BLaER1 treated with 17β-estradiol and CSF1 and Interleukin-3, amounts not matched to agents 10 nM and 100 nM (cell line): ENCODE measurements around the gene HSPA1A.
"Not testable (repeated sequence)": the region's sequence is repeated elsewhere in the genome, so short reads cannot be mapped to it uniquely, and the experiment has no call there.

Source experiments
- H3K27ac ChIP-seq, 11 experiments: shearing (Covaris generic); formaldehyde crosslinking; 2 replicates each; pipeline ENCODE4 v1.8.1; 2022
- H3K27me3 ChIP-seq, 11 experiments: shearing (Covaris generic); formaldehyde crosslinking; 2 replicates each; pipeline ENCODE4 v1.8.1; 2022
- H3K36me3 ChIP-seq, 11 experiments: shearing (Covaris generic); formaldehyde crosslinking; 2 replicates each; pipeline ENCODE4 v1.8.1; 2022
- H3K4me1 ChIP-seq, 10 experiments: shearing (Covaris generic); formaldehyde crosslinking; 2 replicates each; pipeline ENCODE4 v1.8.1; 2022
- H3K4me2 ChIP-seq, 11 experiments: shearing (Covaris generic); formaldehyde crosslinking; 2 replicates each; pipeline ENCODE4 v1.8.1; 2022
- H3K4me3 ChIP-seq, 10 experiments: shearing (Covaris generic); formaldehyde crosslinking; 2 replicates each; pipeline ENCODE4 v1.8.1; 2022
- H3K9ac ChIP-seq, 11 experiments: shearing (Covaris generic); formaldehyde crosslinking; 2 replicates each; pipeline ENCODE4 v1.8.1; 2022
- H3K9me3 ChIP-seq, 11 experiments: shearing (Covaris generic); formaldehyde crosslinking; replicated peaks in 1 of 11; 2 replicates each; pipeline ENCODE4 v1.8.1; 2022
- H4K20me1 ChIP-seq, 11 experiments: shearing (Covaris generic); formaldehyde crosslinking; 2 replicates each; pipeline ENCODE4 v1.8.1; 2022
- Cebpa-rat ChIP-seq, 11 experiments: shearing (Covaris generic); IDR thresholded peaks; 2 replicates each; pipeline ENCODE4 v1.8.1; 2022

Gene HSPA1A

GRCh38 chr6:31859923-31860322, 44.6 kb downstream of the HSPA1A start:
- H3K9me3 ChIP-seq: peaks cover 0 to 10% (median 6%) of the 10 kb centered on the region in 11 experiments; a peak in 14 of 22 replicates
- peaks cover 0 to 20% (median 5%) of the 10 kb centered on the region in 11 experiments; a peak in 5 of 22 replicates for H4K20me1 ChIP-seq
- H3K27ac ChIP-seq: no peak overlapping the region
- H3K36me3 ChIP-seq: peaks cover 27 to 62% (median 41%) of the 10 kb centered on the region in 11 experiments; a peak in 20 of 22 replicates
- TF ChIP-seq Cebpa-rat (IDR thresholded peaks at IDR 0.05): no peak
- no peaks in the 10 kb centered on the region for H3K27me3 ChIP-seq
- no peak overlapping the region; a peak in 1 of 22 replicates for H3K4me2 ChIP-seq
- H3K4me1 ChIP-seq: peaks cover 25 to 39% (median 27%) of the 10 kb centered on the region in 10 experiments
- H3K9ac ChIP-seq: peak overlapping the region in 1 of 11 experiments; percentile 32; a peak in 1 of 22 replicates
- no peak overlapping the region for H3K4me3 ChIP-seq

DNA sequence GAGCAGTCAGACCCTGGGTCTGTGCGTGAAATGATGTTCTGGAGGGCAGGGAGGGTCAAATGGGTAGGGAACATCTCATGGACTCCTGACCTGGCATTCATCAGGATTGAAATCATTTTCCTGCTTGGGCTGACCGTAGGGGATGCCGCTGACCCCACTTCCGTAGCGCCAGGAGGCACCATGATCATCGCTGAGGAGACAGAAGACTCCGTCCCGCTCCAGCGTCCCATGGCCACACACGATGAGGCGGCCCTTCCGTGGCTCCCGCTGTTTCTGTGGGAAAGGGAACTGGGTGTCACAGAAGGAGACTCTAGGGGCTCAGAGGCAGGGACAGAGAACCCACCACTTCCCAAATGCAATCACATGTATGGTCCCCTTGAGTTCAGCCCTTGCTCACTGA, 45.0 kb downstream of the HSPA1A start:
- Histone ChIP-seq H3K9me3 (peaks cover 0 to 6% (median 3%) of the 10 kb centered on the region in 11 experiments; a peak in 14 of 22 replicates), H3K4me1 (peaks cover 29 to 44% (median 31%) of the 10 kb centered on the region in 10 experiments), H3K9ac (peak overlapping the region in 1 of 11 experiments; percentile 10; a peak in 1 of 22 replicates), H3K27me3 (no peaks in the 10 kb centered on the region), H3K4me2 (no peak overlapping the region; a peak in 1 of 22 replicates), H4K20me1 (peaks cover 0 to 20% (median 5%) of the 10 kb centered on the region in 11 experiments; a peak in 5 of 22 replicates), H3K4me3 (no peak overlapping the region), H3K27ac (no peak overlapping the region), H3K36me3 (peaks cover 27 to 60% (median 41%) of the 10 kb centered on the region in 11 experiments; a peak in 20 of 22 replicates)
- TF ChIP-seq Cebpa-rat (IDR thresholded peaks at IDR 0.05): no peak

GRCh38 chr6:31861150-31861549, 45.8 kb downstream of the HSPA1A start:
- Histone ChIP-seq H3K9ac (peak overlapping the region in 2 of 11 experiments; percentile 94 to 97; a peak in 3 of 22 replicates), H3K9me3 (no peaks in the 10 kb centered on the region), H3K4me1 (peaks cover 34 to 49% (median 37%) of the 10 kb centered on the region in 10 experiments), H3K4me2 (peak overlapping the region in 9 of 11 experiments; percentile 95 to 100 (median 98); a peak in 13 of 22 replicates), H4K20me1 (peaks cover 0 to 20% (median 5%) of the 10 kb centered on the region in 11 experiments; a peak in 5 of 22 replicates), H3K4me3 (peak overlapping the region in 3 of 10 experiments; percentile 81 to 100 (median 90); a peak in 4 of 20 replicates), H3K27me3 (no peaks in the 10 kb centered on the region), H3K36me3 (peaks cover 27 to 52% (median 40%) of the 10 kb centered on the region in 11 experiments; a peak in 20 of 22 replicates), H3K27ac (no peak overlapping the region)
- TF ChIP-seq Cebpa-rat (IDR thresholded peaks at IDR 0.05): no peak

DNA sequence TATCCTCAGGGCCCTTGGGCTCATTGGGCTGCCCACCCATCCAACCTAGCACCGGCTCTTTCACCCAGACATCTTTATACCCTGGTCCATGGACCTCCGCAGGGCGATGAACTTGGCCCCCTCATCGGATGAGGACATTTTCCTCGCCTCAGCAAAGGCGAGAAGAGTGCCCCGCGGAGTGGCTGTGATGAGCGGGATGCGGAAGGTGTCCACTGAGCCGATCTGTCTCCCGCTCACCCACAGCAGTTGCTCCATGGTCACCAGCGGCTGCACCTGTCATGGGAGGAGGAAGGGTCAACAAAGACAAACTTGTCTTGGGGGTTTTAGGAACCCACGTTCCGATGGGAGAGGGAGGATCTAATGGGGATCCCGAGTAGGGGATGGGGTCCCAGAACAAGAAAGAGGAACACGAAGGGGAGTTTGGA, 46.6 kb downstream of the HSPA1A start:
- Histone ChIP-seq H3K27ac (peak overlapping the region; percentile 25 to 93 (median 75); a peak in 20 of 22 replicates), H3K4me2 (peak overlapping the region; percentile 93 to 100 (median 98)), H3K36me3 (peaks cover 27 to 44% (median 40%) of the 10 kb centered on the region in 11 experiments; a peak in 20 of 22 replicates), H3K9me3 (no peaks in the 10 kb centered on the region), H3K27me3 (no peaks in the 10 kb centered on the region), H4K20me1 (peaks cover 0 to 20% (median 5%) of the 10 kb centered on the region in 11 experiments; a peak in 5 of 22 replicates), H3K4me1 (peaks cover 34 to 49% (median 37%) of the 10 kb centered on the region in 10 experiments), H3K9ac (peak overlapping the region; percentile 77 to 97 (median 85)), H3K4me3 (peak overlapping the region; percentile 69 to 100 (median 82))
- TF ChIP-seq Cebpa-rat (IDR thresholded peaks at IDR 0.05): no peak

DNA sequence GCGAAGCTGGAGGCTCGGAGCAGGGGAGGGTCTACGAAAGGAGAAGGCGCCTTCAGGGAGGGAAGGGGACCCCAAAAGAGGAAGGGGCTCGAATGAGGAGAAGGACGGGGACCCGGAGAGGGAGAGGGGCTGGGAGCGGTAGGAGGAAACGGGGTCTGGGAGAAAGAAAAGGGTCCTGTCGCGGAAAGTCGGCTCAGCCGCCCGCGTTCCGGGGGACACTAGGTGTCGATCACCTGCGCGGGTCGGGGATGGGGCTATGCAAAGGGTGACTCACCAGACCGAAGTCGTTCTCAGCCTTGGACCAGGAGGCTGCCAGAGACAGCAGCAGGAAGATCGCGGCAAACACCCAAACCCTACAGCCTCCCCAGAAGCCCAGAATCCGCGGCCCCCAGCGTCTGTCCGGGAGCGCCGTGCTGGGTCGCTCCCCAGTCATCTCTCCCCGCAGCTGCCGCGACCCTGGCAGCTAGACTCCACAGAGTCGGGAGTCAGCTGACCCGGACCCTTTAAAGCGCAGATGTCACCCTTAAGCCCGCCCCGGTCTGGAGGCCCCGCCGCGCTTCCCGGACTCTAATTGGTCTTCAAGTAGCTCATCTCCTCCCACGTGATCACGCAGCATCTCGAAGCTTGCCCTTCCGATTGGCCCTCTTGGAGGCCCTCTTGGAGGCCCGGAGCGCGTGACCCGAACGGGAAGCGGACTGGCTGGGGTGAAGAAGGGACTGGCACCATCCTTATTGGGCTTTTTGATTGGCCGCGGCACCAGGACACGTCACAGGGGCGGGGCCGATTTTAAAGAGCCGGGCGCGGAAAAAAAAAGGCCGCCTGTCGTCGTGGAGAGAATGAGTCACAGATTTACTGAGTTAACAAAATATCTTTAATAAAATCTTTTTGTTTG, 47.2 kb downstream of the HSPA1A start, which contains the start of gene NEU1:
Gene NEU1 (minus strand): TSS at position 478 of the 892 bp plus-strand sequence. CDS start 45 bp downstream, at position 433.
- no peaks in the 10 kb centered on the region for H3K27me3 ChIP-seq
- peak within 1 kb of the TSS; percentile 69 to 100 (median 82) for H3K4me3 ChIP-seq
- peak within 1 kb of the TSS; percentile 67 to 93 (median 77) for H3K27ac ChIP-seq
- H3K9ac ChIP-seq: peak within 1 kb of the TSS; percentile 77 to 97 (median 85)
- peaks cover 0 to 20% (median 5%) of the 10 kb centered on the region in 11 experiments; a peak in 5 of 22 replicates for H4K20me1 ChIP-seq
- H3K4me1 ChIP-seq: peaks cover 34 to 49% (median 37%) of the 10 kb centered on the region in 10 experiments
- peaks cover 25 to 38% (median 34%) of the 10 kb centered on the region in 11 experiments; a peak in 20 of 22 replicates for H3K36me3 ChIP-seq
- H3K4me2 ChIP-seq: peak within 1 kb of the TSS; percentile 93 to 100 (median 98)
- no peaks in the 10 kb centered on the region for H3K9me3 ChIP-seq
- no peak for TF ChIP-seq Cebpa-rat (IDR thresholded peaks at IDR 0.05)

DNA sequence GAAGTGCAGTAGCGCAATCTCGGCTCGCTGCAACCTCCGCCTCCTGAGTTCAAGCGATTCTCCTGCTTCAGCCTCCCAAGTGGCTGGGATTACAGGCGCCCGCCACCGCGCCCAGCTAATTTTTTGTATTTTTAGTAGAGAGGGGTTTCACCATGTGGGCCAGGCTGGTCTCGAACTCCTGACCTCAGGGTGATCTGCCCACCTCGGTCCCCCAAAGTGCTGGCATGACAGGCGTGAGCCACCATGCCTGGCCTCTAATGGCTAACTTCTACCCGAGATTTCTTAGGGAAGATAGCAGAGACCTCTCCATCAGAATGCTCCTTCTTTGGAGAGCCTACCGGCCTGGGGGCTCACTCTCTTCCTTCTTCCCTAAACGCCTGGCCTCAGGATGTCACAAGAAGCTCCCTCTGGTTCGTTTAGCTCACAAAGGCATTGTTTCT, 48.8 kb downstream of the HSPA1A start:
- peak overlapping the region; percentile 56 to 100 (median 78) for H3K4me3 ChIP-seq
- peaks cover 11 to 22% (median 20%) of the 10 kb centered on the region in 11 experiments; a peak in 20 of 22 replicates for H3K36me3 ChIP-seq
- peak overlapping the region; percentile 72 to 84 (median 79) for H3K9ac ChIP-seq
- H4K20me1 ChIP-seq: peaks cover 0 to 19% (median 5%) of the 10 kb centered on the region in 11 experiments; a peak in 5 of 22 replicates
- H3K27ac ChIP-seq: peak overlapping the region in 10 of 11 experiments; percentile 67 to 83 (median 77); a peak in 21 of 22 replicates
- H3K4me2 ChIP-seq: peak overlapping the region; percentile 77 to 97 (median 92)
- not testable (repeated sequence) for H3K27me3 ChIP-seq, H3K9me3 ChIP-seq
- peaks cover 31 to 49% (median 43%) of the 10 kb centered on the region in 10 experiments for H3K4me1 ChIP-seq

DNA sequence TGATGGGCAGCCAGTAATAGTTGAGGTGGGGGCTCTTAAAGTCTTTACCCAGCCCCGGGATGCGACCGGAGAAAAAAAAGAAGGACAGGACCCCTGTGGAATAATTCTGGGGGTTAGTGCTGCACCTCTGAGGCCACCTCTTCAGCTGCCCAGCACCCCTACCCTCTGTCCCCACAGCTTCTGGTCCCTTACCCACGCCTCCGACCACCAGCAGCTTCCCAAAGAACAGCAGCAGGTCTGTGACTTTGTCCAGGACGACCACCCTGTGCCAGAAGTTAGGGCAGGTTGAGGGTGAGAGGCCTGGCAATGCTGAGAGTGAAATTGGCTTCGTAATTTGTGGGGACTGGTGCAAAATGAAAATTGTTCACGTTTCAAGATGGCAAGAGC, 49.5 kb downstream of the HSPA1A start:
- no peaks in the 10 kb centered on the region for H3K27me3 ChIP-seq
- H3K9me3 ChIP-seq: no peaks in the 10 kb centered on the region
- H3K4me3 ChIP-seq: peak overlapping the region in 7 of 10 experiments; percentile 61 to 86 (median 78); a peak in 11 of 20 replicates
- peak overlapping the region in 4 of 11 experiments; percentile 73 to 80 (median 78); a peak in 7 of 22 replicates for H3K27ac ChIP-seq
- peak overlapping the region; percentile 77 to 97 (median 92) for H3K4me2 ChIP-seq
- peak overlapping the region in 9 of 11 experiments; percentile 72 to 84 (median 79); a peak in 15 of 22 replicates for H3K9ac ChIP-seq
- peaks cover 0 to 12% (median 4%) of the 10 kb centered on the region in 11 experiments; a peak in 5 of 22 replicates for H4K20me1 ChIP-seq
- H3K36me3 ChIP-seq: peaks cover 4 to 16% (median 13%) of the 10 kb centered on the region in 11 experiments; a peak in 20 of 22 replicates
- no peak for TF ChIP-seq Cebpa-rat (IDR thresholded peaks at IDR 0.05)
- H3K4me1 ChIP-seq: peaks cover 26 to 52% (median 47%) of the 10 kb centered on the region in 10 experiments
